DMS79 treated with DMSO at 0.1 percent for 48 hours (cell line): ENCODE data around the gene ENTPD2.
"Not testable (repeated sequence)": the region's sequence is repeated elsewhere in the genome, so short reads cannot be mapped to it uniquely, and the experiment has no call there.

Source experiments
- DNase-seq: peaks from one replicate; lab custom pipeline; 2025; lab: John Stamatoyannopoulos, UW

Gene ENTPD2

DNA sequence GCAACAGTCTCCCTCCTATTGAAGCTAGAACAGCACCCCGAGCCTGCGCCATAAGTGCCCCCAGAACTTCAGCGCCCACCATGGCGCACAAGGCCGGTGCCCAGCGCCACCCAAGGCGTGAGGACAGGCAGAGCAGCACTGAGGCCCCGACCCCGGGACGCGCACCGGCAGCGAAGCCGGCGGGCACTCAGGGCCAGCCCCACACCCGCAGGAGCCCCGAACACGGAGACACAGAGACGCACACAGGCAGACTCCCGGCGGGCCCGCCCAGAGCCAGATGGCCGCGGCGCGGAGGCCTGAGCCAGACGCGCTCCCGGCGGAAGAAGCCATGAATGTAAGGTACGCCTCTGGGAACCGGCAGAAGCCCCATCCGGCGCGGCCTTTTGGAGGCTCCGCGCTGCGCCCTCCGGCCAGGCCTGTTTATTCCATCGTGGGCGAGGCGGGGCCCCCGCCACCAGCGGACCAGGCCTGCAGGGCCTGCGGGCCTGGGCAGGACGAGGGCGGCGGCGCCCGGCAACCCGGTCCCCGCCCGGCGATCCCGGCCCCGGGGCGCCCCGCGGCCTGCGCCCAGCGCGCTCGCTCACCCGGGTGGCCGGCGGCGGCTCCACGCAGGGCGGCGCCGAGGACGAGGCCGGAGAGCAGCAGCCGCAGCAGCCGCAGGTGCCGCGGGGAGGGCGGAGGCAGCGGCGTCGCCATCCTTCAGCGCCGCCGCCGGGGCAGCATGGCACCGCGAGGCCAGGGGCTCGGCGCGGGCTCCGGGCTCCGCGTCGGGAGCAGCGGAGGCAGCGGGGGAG is 8.4 kb downstream of the ENTPD2 start:
- no peak for DNase-seq

- peak; percentile 13 for DNase-seq
Measured at GRCh38 chr9:137044502-137045177, 9.2 kb downstream of the ENTPD2 start.

- DNase-seq: peak; percentile 35
Measured at GRCh38 chr9:137044037-137044436, 9.8 kb downstream of the ENTPD2 start.

GRCh38 chr9:137042751-137043727 is 10.8 kb downstream of the ENTPD2 start:
- no peak for DNase-seq

DNA sequence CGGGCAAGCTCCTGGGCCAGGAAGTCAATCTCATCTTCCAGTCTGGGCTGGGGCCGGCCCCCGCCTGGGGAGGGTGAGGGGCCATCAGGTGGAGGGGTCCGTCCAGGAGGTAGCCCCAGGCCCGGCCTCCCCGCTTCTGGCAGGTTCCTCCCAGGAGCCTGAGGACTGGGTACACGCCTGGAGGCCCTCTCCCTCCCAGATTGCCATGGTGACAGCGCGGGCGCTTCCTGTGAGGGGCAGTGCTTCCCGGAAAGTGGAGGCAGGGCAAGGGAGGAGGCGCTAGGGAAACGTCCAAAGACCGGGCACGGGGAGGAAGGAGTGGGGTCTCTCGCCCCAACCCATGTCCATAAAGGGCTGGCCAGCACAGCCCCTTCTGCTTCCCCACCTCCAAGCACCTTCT is 12.7 kb downstream of the ENTPD2 start:
- DNase-seq: no peak

- no peak for DNase-seq
Measured at GRCh38 chr9:137040568-137040967, 13.3 kb downstream of the ENTPD2 start.

DNA sequence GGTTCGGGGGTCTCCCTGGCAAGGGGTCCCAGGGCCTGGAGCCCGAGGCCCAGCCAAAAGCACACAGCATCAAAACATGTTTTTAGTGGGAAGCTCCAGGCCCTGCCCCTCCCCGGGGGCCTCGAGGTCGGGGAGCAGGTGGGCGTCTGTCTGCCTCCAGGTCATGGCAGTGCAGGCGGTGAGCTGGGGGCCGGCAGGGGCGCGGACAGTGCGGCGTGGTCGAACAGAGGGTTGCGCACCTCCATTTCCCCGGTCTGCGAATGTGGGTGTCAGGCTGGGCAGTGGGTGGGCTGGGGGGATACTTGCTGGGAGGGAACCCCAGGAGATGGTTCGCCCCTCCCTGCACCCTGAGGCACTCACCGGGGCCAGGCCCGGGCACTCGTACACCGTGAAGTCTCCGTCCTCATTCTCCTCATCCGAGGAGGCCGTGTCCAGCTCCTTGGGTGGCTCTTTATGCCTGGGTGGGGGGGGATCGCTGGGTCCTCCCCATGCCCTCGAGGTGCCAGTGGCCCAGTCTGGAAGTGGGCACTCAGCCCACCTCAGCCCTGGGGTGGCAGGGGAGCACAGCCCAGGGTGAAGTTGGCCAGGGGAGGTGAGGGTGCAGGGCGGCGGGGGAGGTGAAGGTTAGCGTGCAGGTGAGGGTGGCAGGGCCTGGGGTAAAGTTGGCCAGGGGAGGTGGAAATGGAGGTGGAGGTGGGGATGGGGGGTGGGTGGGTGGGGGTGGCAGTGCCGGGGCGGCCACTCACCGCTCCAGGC is 14.1 kb downstream of the ENTPD2 start:
- no peak for DNase-seq

DNA sequence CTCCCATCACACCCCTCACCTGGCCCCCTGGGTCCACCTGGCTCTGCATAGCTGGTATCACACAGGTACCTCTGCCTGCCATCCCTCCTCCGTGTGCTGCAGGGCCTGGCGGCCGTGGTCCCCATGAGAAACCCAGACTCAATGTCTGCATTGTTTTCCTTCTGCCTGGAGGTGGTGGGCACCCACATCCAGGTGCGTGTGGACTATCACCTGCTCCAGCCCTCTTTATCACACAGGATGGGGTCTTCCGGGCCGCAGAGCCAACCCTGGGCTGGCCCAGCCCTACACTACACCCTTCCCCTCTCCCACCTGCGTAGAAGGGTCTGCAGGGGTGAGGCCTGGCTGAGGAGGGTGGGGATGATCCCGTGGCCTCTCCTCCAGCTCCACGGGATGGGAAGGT is 14.9 kb downstream of the ENTPD2 start:
- no peak for DNase-seq

GRCh38 chr9:137037483-137037882 is 16.4 kb downstream of the ENTPD2 start:
- no peak for DNase-seq

GRCh38 chr9:137037035-137037434 is 16.8 kb downstream of the ENTPD2 start:
- no peak for DNase-seq

DNA sequence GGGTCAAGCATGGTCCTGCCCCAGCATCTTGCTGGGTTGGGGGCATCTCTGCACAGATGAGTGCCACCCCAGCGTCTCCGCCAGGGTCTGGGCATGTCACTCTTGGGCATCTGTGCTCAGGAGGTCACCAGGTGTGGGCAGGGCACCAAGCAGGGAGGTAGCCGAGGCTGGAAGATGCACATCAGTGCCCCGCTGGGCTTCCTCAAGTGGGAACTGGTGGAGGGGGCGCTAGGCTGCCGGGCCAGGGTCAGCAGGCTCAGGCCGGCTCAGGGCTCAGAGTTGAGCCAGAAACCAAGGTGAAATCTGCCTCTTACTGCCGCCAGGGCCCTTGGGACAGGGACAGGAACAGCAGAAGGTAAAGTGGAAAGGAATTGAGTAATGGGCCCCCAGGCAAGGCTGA is 17.9 kb downstream of the ENTPD2 start:
- no peak for DNase-seq

GRCh38 chr9:137035507-137035834 is 18.4 kb downstream of the ENTPD2 start:
- no peak for DNase-seq

- peak; percentile 87 for DNase-seq
Measured at GRCh38 chr9:137034709-137035506, 19.0 kb downstream of the ENTPD2 start.

DNA sequence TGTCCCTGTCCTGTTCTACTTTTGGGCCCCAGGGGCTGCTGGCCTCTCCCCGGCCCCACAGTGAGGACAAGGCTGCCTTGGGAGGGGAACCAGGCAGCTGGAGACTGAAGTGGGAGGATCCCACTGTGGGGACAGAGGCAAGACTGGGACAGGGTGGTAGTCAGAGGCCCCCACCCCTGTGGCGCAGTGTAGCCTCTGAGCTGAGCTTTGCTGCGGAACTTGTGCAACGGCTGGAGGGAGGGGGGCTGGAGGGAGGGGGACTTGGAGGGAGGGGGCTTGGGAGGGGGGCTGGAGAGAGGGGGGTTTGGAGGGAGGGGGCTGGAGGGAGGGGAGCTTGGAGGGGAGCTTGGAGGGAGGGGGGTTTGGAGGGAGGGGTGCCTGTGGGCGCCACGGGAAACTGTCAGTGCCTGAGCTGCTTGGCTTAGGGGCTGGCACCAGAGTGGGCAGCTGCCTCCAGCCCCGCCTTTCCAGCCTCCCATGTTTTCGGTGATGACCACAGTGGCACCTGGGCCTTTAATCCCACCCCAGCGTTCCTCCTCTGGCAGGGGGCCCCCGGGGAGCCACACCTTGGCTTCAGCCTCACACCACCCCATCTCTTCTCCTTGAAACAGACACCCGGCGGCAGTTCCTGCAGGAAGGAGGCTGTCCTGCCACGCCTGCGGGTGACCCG is 19.7 kb downstream of the ENTPD2 start:
- no peak for DNase-seq

DNA sequence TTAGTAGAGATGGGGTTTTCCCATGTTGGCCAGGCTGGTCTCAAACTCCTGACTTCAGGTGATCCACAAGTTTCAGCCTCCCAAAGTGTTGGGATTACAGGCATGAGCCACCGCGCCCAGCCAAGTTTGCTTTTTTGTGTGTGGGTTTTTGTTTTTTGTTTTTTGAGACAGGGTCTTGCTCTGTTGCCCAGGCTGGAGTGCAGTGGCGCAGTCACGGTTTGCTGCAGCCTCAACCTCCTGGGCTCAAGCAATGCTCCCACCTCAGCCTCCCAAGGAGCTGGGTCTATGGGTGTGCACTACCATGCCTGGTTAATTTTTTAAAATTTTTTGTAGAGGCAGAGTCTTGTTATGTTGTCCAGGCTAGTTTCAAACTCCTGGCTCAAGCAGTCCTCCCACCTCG is 20.4 kb downstream of the ENTPD2 start:
- not testable (repeated sequence) for DNase-seq

DNA sequence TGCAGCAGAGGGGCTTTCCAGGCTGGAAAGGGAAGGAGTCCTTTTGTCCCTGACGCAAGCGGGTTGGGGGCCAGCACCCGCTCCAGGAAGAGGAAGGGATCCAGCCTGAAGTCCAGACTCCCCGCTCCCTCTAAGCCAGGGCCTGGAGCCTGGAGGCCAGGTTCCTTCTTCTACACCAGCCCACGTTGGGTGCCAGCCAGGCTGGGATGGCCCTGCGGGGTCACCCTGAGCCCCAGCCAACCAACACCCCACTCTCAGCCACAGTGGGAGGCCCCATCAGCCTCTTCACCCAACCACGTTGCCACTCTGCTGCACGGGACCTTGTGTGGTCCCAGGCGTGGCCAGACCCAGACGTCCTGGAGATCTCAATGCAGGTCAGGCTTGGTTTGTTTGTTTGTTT is 21.0 kb downstream of the ENTPD2 start:
- no peak for DNase-seq

DNA sequence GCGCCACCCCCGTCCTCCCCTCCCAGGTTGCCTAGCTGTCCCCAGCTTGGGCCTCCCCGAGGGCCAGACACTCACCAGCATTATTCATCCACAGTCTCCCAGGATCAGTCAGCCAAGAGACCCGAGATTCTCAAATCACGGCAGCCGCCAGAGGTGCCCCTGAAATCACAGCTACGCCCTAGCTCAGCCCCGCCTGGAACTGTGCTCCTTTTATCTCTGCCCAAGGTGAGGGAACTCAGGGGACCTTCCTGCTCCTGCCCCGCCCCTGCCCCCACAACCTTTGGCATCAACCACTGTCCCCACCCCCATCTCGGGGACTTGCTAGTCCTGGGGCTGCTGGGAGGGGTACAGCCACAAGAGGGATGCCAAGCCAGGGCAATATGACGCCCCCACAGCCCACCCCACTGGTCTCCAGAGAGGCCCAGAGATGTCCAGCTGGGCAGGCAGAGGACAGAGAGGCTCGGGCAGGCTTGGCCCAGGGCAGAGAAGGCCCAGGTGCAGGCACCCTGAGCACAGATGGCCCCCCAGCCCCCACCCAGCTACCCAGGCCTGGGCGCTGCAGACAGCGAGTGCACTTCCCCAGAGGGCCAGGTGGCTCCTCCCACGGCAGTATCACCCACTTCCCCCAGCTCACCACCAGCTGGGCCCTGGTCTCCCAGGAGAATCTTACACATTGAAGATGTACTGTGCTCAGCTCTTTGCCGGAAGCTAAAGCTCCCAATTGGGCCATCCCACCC is 21.8 kb downstream of the ENTPD2 start, which contains the start of gene FUT7:
Gene FUT7, minus strand, starts transcription at position 185 of the 737 bp plus-strand sequence. Its CDS starts 97 bp downstream, at position 88.
- DNase-seq: no peak

DNA sequence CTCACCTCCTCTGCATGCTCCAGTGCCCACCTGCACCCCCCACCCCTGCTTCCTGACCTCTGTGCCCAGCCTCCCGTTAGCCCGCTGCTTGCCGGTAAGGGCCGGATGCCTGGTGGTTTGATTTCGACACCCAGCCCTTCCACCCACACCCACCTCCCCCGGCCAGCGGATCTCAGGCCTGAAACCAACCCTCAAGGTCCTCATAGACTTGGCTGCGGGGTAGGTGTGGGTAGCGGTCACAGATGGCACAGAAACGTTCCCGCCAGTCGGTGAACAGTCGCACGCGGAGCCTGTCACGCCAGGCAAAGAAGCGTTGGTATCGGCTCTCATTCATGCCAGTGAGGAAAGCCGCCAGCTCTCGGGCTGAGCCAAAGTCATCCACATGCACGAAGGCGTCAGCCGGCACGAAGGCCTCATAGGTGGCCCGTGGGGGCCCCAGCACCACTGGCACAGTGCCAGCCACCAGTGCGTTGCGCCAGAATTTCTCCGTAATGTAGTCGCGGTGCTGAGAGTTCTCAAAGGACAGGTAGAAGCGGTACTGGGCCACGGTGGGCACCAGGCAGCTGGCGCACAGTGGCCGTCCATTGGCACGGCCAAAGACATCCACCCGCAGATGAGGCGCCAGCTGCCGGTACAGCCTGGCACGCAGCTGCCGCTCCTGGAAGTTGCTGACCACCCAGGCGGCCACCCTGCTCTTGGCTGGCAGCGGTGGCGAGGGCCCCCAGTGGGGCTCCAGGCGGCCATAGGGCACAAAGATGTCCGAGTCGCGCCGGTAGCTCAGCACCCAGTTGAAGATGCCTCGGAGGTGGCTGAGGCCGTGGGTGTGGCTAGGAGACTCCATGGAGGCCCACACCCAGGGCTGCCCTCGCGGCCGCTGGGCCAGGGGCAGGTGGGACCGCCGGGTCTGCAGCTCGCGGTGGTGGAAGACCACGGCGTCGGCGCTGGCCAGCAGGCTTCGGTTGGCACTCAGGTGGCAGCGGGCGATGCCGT is 23.0 kb downstream of the ENTPD2 start:
- no peak for DNase-seq
